Measurements from ENCODE around the gene ATP6V0D1.
A peak's percentile ranks its signal among the peaks of the same experiment; 100 is the strongest.

The ATP6V0D1 gene

GRCh38 chr16:67397036-67397801, 83.7 kb downstream of the ATP6V0D1 start:
- DNase-seq (ENCODE audit: extremely low read depth, low read depth) = no peak
- no peak overlapping the region for H3K4me3 ChIP-seq (replicated peaks; ENCODE audit: low read depth, low read length)
- TF ChIP-seq, protein P1, sequence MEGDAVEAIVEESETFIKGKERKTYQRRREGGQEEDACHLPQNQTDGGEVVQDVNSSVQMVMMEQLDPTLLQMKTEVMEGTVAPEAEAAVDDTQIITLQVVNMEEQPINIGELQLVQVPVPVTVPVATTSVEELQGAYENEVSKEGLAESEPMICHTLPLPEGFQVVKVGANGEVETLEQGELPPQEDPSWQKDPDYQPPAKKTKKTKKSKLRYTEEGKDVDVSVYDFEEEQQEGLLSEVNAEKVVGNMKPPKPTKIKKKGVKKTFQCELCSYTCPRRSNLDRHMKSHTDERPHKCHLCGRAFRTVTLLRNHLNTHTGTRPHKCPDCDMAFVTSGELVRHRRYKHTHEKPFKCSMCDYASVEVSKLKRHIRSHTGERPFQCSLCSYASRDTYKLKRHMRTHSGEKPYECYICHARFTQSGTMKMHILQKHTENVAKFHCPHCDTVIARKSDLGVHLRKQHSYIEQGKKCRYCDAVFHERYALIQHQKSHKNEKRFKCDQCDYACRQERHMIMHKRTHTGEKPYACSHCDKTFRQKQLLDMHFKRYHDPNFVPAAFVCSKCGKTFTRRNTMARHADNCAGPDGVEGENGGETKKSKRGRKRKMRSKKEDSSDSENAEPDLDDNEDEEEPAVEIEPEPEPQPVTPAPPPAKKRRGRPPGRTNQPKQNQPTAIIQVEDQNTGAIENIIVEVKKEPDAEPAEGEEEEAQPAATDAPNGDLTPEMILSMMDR (IDR thresholded peaks at IDR 0.05; ENCODE audit: low read depth, low read length, missing control alignments) = no peak

- DNase-seq (ENCODE audit: extremely low read depth, low read depth) = peak; percentile 68
- TF ChIP-seq, protein P1 (IDR thresholded peaks at IDR 0.05; ENCODE audit: low read depth, low read length, missing control alignments) = no peak
- no peak overlapping the region for H3K4me3 ChIP-seq (replicated peaks; ENCODE audit: low read depth, low read length)
Observed at GRCh38 chr16:67396159-67397035, 84.6 kb downstream of the ATP6V0D1 start.

- TF ChIP-seq, protein P1 (IDR thresholded peaks at IDR 0.05; ENCODE audit: low read depth, low read length, missing control alignments) = no peak
- H3K4me3 ChIP-seq (replicated peaks; ENCODE audit: low read depth, low read length) = no peak overlapping the region
Observed at GRCh38 chr16:67395458-67396158, 85.3 kb downstream of the ATP6V0D1 start.

GRCh38 chr16:67395105-67395457, 85.9 kb downstream of the ATP6V0D1 start:
- TF ChIP-seq, protein P1 (IDR thresholded peaks at IDR 0.05; ENCODE audit: low read depth, low read length, missing control alignments) = no peak
- H3K4me3 ChIP-seq (replicated peaks; ENCODE audit: low read depth, low read length) = no peak overlapping the region

More at GRCh38 chr16:67395458-67396158, 85.3 kb downstream of the ATP6V0D1 start:
- DNase-seq (ENCODE audit: extremely low read depth, low read depth) = no peak

DNA sequence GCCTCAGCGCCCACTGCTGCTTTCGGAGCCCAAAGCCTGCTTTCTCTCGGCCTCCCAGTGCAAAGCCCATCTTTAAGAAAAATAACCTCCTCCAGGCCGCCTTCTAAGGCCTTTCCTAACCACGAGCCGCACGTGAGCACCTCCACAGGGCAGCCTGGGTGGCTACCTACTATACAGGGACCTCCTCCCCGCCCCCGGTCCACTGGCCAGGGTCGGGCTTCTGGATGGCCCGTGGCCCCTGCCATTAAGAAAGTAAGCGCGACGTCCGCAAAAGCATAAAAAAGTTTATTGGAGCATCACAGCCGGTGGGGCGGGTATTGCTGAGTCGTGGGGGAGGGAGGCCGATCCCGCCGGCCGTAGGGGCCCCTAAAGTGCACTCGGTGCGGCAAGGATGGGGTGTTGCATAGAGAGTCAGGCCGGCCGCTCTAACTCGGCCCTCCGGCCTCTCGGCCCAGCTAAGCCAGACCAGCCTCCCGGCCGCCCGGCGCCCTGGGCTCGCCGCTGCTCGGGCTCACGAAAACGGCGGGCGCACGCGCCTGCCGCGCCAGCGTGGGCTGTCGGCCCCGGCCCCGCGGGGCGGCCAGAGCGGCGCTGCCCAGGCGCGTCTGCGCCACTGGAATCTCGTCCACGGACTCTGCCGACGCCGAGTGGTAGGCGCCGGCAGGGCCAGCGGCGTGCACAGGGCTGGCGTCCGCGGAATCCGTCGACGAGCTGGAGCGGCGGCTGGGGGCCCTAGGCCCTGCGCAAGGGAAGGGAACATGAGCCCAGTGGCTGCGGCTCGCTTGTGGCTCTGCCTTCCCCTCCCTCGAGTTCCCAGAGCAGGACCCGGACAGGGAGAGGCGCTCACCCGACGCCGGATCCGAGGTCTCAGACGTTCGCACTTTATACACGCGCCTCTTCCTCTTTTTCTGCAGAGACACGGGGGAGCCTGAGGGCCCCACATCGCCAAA, 86.5 kb downstream of the ATP6V0D1 start:
- no peak overlapping the region for H3K4me3 ChIP-seq (replicated peaks; ENCODE audit: low read depth, low read length)
- TF ChIP-seq, protein P1 (IDR thresholded peaks at IDR 0.05; ENCODE audit: low read depth, low read length, missing control alignments) = no peak
- DNase-seq (ENCODE audit: extremely low read depth, low read depth) = no peak

More at GRCh38 chr16:67395105-67395457, 85.9 kb downstream of the ATP6V0D1 start:
- DNase-seq (ENCODE audit: extremely low read depth, low read depth) = no peak

DNA sequence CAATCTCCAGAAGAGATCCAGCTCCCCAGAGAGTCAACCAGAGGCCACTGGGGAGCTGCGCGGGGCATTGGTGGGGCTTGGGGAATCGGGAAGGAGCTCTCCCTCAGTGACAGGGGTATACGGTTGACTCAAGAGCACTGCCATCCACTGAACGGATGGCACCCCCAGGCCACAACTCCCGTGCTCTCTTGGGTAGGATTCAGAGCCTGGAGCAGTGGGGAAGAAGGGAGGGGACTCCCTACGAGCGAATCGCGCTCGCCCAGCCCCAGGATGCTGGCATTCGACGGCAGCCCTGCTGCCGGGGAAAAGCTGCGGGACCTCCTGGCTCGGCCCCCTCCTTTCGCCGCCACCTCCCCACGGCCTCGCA, 87.2 kb downstream of the ATP6V0D1 start:
- TF ChIP-seq, protein P1 (IDR thresholded peaks at IDR 0.05; ENCODE audit: low read depth, low read length, missing control alignments) = no peak
- no peak for DNase-seq (ENCODE audit: extremely low read depth, low read depth)
- H3K4me3 ChIP-seq (replicated peaks; ENCODE audit: low read depth, low read length) = no peak overlapping the region
